Stimulated activated CD8-positive, alpha-beta memory T cell treated with anti-CD3 and anti-CD28 coated beads, Interleukin-7, amount 100 ng/mL, for 1 hour (primary cell): ENCODE data around the gene TNKS2.
A peak's percentile ranks its signal among the peaks of the same experiment; 100 is the strongest.

Experiments used
- DNase-seq, 2 donors: peaks; one replicate each; pipeline ENCODE4 v3.0.0-alpha.2; 2020; ENCODE audit warnings: low read depth in 2 of 2

The TNKS2 gene

GRCh38 chr10:91908337-91909116, 110.3 kb downstream of the TNKS2 start:
- peak; percentile 40 to 52 for DNase-seq

DNA sequence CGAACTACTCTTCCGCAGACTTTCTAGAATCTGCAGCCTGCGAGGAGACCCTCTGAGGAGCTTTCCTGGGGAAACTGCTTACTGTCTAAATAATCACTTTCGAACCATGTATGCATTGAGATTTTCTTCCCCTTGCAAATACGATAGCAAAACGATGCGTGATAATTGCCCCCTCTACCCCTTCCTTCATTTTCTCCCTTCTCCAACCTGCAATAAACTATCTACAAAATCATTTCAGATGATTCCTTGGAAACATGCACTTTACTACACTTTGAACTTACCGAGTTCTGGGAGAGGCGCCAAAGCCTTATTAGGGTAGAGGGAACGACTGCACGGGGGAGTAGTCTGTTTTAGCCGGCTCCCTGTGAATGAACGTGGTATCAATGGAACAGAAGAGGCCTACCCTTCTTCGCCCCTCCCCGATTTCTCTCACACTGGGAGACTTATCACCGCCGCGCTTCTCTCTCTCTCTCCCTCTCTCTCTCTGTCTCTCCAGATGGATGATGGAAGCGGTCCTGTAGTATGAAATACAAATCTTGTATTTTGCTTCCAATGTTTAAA, 111.0 kb downstream of the TNKS2 start, which contains the start of gene FGFBP3:
Gene FGFBP3 (minus strand): TSS at position 370 of the 561 bp plus-strand sequence. CDS start 517 bp downstream, outside the sequence.
- no peak for DNase-seq

- DNase-seq: no peak
Measured at GRCh38 chr10:91910467-91910866, 112.2 kb downstream of the TNKS2 start.
